HG02884 (cell line): ENCODE data around the gene CERK.

Experiments used
- ATAC-seq: cut with Tn5 transposase; IDR thresholded peaks from one replicate; pipeline ENCODE4 v1.9.1; 2021; ENCODE audit warnings: mild to moderate bottlenecking, moderate library complexity; ENCODE audit not compliant: unreplicated experiment

Gene CERK

DNA sequence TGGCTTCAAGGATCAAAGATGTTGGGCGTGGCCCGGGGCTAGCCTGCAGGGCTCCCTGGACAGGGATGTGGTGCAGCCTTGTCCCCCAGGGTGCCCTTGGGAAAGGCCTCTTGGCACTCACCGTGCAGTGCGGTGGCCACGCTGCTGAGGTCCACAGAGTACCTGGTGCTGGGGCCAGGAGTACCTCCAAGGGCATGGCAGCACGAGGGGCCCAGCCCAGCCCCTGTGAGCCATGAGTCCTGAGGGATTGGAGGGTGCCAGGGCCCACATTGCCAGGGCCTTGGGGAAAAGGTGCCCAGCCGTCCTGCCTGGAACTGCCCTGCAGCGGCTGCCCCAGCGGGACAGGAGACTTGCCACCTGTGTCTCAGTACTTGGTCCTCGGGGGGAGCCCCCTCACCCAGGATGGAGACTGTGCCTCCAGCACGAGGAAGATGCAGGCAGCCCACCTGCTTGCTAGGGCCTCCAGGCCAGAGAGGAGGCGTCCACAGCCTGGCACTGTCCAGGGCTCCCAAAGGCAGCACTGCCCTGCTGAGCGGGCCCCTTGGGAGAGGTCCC lies 73.7 kb downstream of the CERK start:
- ATAC-seq, result no peak

DNA sequence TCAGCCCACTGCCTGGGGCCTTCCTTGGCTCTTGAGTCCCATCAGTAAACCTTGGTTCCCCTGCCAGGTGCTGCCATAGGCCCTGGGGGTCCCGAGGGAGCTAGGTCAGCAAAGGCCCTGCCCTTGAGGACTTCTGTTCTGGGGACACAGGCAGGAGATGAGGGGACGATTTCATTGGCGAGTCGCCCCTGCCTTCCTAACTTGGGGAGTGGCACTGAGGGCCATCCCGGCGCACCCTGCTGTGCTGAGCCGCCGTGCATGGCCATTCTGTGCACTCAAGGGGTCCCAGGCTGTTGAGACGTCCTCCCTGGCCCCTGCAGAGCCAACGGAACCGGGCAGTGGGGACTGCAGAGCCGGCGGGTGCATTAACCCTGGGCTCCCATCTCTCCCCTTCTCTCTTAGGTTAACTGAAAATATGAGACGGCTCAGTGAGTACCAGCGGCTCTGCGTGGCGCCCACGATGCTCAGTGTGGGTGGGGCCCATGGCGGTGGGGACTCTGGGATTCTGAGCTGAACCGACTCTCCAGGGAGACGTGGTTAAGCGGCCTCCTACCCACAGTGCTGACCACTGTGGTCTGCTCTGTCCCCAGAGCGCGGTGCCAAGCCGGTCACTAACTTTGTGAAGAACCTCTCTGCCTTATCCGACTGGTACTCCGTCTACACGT lies 74.5 kb downstream of the CERK start:
- ATAC-seq, result no peak

DNA sequence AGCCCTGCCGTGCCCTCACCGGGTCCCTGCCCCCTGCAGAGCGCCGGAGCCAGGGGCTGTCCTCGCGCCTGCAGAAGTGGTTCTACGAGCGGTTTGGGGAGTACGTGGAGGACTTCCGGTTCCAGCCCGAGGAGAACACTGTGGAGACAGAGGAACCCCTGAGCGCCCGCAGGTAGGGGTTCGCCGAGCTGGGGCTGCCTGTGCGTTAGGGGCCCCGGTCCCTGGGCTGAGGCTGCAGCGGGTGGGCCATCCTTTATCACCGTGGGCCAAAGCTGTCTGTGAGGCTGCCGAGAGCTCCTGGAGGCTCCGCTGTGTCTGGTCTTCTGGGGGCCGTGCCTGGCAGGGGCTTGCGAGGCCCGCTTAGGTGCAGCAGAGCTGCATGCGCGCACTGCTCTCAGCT lies 75.1 kb downstream of the CERK start:
- no peak for ATAC-seq

DNA sequence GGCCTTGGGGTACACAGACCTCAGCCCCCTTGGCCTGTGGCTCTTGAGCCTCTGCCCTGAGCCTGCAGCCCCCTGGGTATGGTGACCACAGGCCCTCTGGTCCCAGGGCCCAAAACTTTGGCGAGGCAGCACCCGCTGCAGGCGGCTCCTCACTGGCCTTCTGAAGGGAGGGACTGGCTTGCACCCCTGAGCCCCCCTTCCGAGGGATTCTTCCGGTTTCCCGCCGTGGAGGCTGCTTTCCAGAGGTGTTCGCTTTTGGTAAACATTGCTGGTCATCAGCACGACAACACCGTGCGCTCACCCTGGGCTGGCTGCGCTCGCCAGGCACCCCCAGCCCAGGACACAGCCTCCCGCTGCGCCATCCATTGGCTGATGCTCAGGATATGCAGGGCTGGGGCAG lies 75.8 kb downstream of the CERK start:
- ATAC-seq, result no peak

DNA sequence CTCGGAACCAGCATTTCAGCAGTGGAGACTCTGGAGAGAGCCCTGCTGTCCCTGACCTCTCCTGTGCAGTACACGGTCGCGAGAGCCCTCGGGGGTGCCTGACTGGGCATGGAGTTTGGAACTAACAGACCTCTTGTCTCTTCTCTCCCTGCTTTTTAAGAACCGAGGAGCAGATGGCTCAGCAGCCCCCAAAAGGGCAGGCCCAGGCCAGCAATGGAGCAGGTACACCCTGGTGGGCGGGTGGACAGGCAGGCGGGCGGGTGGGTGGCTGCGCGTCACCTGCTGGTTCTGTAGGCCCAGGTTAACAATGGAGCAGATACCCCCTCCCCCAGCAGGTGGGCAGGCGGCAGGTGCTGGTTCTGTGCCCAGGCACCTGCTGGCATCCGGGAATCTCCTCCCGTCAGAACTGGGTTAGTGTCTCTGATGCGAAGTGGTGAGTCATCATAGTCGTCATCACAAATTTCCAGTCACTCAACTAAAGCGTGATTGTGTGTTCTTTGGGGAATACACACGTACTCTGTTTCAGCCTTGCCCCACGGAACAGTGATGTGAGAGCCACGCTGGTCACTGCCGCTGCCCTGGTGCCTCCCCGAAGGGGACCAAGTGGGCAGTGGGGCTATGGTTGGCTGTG lies 76.7 kb downstream of the CERK start:
- ATAC-seq, result no peak

DNA sequence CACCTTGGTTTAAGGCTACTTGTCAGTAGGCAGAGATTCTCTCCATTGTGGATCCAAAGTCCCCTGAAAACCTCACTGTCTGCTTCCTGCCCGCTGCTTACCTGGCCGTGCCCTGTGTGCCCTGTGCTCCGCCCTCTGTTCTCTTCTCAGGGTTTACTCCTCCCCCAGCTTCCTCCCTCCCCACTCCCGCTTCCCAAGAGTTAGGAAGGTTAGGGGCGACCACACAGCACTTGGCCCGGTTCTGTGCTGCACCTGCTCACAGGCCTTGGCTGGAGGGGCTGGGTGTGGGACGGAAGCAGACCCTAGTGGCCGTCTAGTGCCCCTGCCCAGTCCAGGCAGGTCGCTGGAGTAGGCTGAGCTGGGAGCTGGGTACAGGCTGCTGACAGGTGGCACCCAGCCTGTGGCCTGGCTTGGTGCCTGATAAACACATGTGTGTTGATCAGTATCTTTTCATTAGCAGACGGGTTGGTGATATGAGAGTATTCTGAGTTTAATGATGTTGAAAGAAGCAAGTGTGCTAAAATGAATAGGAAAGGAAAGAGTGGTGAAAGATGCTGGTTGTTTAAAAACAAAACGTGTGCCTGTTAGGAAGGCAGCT lies 77.3 kb downstream of the CERK start:
- no peak for ATAC-seq

DNA sequence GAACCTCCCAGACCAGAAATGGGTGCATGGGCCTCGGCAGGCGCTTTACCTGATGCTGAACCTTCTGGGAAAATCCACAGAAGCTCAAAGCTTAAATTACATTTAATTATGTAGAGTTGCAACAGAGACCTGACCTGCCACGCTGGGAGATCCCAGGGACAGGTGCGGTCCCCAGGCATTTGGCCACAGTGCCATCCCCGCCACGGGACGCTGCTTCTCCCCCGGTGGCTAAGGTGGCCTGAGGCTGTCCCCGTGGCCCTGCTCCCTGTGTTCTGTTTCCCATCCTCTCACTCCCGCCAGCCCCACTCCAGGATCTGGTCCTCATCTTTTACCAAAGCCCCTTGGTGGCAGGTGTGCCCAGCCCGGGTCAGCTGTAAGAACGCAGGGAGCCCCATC lies 78.3 kb downstream of the CERK start:
- ATAC-seq, result no peak

DNA sequence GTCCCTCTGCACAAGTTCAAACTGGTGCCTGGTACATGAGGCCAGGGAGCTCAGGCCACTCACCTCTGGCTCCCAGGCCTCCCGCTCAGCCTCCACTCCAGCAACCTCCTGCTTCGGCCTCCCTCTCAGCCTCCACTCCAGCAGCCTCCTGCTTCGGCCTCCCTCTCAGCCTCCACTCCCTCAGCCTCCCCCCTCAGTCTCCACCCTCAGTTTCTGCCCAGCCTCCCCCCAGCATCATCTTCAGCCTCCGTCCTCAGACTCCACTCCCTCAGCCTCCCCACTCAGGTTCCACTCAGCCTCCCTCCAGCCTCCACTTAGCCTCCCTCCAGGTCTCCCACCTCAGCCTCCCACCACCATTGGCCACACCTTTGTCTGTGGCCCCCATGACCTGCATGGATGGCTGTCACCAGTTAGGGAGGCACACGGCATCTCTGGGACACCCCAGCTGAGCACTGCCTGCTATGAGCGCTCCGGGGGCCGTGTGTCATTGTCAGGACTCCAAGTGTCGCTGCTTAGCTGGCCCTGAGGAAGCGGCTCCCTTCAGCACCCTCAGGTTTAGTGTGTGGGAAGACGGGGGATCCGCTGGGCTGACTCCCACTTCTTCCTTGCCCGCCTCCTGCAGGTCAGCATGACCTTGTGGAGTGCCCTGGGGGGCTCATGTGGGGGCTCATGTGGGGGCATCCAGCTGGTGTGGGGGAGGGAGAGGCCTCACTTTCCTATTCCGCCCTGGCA lies 78.8 kb downstream of the CERK start:
- no peak for ATAC-seq

DNA sequence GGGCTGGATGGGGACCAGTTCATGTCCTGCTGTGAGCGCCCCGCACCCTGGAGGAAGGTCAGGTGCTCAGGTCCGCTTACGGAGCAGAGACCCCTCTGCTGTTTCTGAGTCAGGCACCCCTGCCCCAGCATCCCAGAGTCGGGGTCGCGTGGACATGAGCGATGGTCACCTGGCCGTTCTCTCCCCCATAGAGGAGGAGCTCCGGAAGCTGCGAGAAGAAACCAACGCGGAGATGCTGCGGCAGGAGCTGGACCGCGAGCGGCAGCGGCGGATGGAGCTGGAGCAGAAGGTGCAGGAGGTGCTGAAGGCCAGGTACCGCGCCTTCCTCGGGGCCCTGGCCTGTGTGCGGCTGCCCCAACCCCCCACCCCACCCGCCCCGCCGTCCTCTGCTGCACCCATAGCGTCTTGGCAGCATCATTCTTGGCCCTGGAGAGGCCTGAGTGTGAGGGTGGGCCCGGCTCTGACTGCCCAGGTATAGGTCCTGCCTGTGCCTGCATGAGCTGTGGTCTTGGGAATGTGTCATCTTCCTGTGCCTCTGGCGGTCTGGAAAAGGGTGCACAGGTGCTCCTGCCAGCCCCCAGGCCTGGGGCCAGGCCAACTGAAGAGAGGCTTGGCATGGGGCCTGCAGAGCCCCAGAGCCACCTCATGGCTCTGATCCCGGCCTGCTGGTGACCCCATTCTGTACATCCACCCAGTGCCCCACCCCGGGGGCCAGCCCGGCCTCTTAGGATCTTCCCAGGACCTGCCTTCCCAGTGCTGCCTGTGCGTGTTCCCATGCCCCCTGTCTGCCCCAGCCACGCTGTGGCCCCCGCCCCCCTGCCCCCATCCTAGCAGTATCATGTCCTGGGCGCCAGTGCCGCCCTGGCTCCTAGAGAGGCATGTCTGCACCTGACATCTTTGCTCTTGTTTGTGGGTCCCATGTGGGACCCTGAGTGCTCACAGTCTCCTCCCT lies 79.8 kb downstream of the CERK start:
- no peak for ATAC-seq

DNA sequence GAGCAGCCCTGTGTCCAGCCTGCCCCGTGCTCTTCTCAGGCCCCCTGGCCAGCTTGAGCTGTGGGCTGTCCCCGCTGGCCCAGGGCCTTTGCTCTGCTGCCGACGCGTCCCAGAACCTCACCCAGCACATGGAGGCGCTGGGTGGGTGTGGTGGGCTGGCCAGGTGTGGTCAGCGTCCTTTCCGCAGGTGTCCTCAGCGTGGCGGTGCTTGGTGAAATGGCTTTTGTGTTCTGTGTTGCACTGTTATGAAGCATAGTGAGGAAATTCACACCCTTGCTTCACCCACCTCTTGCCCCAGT lies 80.4 kb downstream of the CERK start:
- no peak for ATAC-seq

DNA sequence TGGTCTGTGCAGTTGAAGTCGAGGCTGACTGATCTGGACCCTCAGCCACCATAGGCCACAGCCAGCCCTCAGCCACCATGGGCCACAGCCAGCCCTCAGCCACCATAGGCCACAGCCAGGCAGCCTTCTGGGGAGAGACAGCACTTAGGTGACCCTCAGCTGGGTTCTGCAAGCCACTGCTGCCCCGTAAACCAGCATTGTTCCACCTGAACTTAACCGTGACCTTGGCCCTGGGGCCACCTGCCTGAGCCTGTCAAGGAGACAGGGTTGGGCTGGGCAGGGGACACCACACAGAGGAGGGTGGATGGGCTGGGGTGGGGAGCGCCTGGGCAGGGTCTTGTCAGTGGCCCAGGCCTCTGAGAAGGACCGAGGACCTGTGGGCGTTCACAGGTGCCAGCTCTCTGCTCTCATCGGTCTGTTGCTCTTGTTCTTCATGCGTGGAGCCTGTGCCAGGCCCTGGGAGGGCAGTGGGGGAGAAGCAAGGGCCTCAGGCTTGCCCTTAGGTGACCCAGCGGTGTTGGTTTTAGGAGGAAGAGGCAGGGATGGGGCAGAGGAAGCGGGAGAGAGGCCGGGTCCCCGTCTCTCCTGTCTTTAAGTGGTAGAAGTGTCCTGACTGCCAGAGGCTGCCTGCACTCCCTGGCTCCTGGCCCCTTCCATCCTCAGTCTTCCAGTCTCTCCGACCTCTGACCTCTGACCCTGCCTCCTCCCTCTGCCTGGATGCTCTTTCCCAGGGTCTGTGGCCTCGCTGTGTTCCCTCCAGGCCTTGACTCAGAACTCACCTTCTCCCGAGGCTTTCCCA lies 81.0 kb downstream of the CERK start:
- no peak for ATAC-seq

DNA sequence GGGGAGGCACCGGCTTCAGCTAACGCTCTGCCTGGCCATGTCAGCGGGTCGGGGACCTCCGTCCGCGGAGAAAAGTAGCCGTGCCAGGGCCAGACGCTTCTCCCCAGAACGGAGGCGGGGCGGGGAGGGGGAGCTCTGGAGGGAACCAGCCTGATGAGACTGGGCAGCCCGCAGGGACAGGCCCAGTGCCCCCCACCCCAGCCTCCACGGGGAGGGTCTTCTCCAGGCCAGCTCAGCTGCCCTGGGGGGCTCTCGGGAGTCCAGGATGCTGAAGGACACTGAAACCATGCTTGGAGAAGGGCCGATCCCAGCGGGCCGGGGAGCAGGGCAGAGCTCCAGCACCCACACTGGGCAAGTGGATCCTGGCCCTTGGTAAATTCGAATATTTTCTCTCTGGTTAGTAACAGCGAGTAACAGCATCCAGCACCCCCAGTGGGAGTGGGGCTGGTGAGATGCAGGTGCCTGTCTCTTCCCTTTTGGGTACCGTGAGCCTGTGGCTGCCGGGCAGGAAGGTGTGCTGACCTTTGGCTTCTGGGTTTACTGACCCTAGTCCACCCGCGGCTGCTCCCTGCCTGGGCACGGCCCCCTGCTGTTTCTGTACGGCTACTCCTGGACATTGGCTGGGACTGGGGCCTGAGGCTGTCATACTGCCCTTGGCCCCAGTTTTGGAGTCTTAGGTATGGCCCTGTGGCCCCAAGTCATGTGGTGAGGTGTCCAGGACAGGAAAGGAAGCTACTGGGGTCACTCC lies 82.0 kb downstream of the CERK start:
- ATAC-seq, result no peak

DNA sequence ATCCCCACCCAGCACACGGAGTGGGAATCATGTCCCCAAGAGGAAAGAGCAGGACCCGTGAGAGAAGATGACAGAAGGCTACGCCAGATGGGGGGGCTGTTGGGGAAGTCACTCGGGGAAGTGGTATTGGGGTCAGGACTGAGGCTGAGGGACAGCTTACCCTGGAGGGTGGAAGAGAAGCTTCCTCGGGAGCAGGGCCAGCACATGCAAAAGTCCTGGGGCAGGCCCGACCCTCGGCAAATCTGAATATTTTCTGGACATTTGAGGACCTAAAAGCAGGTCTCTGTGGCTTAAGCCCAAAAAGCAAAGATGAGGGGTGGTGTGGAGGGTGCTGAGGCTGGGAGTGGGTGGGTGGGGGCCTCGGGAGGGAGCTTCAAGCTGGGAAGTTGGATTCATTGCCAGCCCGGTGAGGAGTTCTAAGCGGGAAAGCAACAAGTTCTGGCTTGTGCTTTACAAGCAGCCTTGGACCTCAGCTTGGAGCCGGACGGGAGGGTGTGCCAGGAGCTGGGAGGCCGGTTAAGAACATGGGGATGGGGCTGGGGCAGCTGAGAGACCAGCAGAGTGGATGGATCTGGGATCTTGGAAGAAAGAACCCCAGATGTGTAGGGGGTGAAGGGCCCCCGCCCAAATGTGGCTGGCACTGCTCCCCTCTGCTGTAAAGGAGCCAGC lies 83.0 kb downstream of the CERK start:
- no peak for ATAC-seq

DNA sequence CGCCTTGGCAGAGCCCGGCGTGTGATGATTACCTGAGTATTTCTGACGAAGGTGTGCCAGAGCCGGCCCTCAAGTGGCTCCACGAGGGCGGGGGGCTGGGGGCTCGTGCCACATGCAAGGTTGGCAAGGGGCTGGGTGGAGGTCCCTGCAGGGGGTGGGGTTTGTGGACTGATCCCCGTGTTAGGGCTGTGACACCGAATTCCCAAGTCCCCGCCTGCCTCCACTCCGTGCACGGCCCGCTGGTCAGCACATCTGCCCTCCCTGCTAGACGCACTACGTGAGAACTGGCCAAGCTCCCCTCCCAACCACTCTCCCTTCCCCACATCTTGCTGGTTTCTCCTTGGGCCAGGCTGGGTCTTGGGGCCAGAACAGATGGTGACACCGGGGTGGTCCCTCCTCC lies 83.6 kb downstream of the CERK start:
- no peak for ATAC-seq

DNA sequence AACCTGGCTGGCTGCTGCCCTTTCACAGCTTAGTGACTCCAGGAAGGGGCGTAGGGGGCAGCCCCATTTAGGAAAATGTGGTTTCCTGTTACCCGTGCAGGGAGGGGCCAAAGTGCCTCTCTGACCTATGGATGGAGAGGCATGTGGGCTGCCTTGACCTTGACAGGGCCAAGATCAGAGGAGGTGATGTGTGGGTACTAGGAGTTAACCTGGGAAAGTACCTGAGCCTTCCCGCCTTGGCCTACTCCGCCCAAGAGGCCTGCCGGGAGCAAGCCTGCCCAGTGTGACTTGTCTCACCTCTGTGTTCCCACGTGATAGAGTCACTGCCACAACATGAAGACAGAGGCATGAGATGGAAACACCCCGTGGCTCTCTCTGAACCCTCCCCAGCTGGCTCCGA lies 84.5 kb downstream of the CERK start:
- no peak for ATAC-seq

DNA sequence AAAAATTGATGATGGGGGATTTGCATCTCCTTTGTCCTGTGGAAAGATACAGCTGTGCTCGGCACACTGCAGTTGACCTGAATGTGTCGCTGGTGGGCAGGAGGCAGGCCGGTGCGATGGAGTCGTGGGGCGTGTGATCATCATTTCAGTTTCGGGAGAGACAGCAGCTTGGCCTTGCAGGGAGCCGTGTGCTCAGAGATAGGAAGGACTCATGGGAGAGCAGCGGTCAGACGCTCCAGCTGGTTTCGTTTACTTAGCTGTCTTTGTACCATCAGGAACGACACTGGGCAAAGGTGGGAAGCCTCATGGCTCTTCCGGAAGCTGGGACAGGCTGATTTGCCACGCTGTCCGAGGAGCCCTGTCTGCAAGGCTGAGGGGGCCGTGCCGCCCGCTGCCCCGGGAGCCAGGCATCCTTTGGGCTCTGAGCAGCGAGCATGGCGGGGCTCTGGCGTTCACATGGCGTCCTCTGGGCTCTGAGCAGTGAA lies 85.2 kb downstream of the CERK start:
- no peak for ATAC-seq

DNA sequence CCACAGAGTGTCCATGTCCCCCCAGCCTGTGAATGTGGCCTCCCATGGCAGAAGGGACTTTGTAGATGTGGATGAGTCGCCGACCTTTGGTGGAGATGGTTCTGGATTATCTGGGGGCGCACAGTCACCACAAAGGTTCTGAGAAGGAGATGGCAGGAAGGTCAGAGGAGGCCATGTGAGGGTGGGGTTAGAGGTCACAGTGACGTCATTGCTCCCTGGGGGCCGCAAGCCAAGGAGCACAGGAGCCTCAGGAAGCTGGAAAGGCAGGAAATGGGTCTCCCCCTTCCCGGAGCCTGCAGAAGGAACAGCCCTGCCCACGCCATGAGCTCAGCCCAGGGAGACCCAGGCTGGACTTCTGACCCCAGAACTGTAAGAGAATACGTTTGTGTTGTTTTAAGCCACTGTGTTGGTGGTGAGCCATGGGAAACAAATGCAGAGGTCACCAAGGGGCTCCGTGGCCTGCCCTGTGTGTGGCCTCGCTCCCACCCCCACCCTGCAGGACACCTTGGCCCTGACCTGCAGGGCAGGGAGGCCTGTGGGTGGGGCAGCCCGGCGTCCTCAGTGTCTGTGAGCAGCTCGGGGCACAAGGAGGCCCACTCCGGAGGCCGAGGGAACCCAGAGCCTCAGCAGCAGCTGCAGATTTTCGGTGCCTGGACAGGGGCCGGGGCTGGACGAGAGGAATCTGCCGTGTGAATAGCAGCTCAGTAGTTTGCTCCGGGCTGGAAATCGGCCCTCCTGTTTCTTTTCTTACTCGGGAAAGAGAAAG lies 85.8 kb downstream of the CERK start:
- no peak for ATAC-seq

DNA sequence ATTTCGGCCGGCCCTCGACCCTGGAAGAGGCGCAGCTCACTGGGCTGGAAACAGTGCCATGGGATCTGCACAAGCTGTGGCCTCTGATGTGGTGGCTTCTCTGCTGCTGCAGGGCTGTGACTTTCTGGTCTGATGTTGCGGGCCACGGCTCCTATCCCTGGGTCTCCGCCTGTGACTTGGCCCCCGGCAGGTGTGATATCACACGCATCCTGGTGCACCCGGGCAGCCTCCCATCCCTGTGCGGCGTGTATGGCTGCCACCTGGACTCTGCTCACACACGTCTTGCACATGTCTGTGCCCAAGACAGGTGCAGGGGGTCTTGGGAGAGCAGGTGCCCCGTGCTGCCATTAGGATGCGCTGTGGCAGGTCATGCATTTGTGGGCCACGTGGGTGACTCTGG lies 86.7 kb downstream of the CERK start:
- no peak for ATAC-seq
